ENCODE measurements around the gene MPHOSPH8. TPM values are rescaled to one million over a fixed set of nuclear protein-coding genes. Genes with fewer than 3 reads are reported as not detected.

The MPHOSPH8 gene, protein sequence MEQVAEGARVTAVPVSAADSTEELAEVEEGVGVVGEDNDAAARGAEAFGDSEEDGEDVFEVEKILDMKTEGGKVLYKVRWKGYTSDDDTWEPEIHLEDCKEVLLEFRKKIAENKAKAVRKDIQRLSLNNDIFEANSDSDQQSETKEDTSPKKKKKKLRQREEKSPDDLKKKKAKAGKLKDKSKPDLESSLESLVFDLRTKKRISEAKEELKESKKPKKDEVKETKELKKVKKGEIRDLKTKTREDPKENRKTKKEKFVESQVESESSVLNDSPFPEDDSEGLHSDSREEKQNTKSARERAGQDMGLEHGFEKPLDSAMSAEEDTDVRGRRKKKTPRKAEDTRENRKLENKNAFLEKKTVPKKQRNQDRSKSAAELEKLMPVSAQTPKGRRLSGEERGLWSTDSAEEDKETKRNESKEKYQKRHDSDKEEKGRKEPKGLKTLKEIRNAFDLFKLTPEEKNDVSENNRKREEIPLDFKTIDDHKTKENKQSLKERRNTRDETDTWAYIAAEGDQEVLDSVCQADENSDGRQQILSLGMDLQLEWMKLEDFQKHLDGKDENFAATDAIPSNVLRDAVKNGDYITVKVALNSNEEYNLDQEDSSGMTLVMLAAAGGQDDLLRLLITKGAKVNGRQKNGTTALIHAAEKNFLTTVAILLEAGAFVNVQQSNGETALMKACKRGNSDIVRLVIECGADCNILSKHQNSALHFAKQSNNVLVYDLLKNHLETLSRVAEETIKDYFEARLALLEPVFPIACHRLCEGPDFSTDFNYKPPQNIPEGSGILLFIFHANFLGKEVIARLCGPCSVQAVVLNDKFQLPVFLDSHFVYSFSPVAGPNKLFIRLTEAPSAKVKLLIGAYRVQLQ
- 18.9 and 19.1 TPM in 2 replicates for total RNA-seq

GRCh38 chr13:19633479-19634255, at the start of gene MPHOSPH8:
Gene MPHOSPH8, plus strand, starts transcription at chr13:19633659. Its CDS starts 90 bp downstream, at chr13:19633749.

Other genes starting within 250 kb of the MPHOSPH8 start
- gene TPTE2, start 72.1 kb upstream of the MPHOSPH8 start, total RNA-seq = not detected in 2 replicates
- 53.5 and 54.7 TPM in 2 replicates for gene PSPC1, start 149.3 kb downstream of the MPHOSPH8 start, total RNA-seq
- 26.7 and 27.4 TPM in 2 replicates for gene ZMYM5, start 230.0 kb downstream of the MPHOSPH8 start, total RNA-seq

Data from articular chondrocyte of knee joint (primary cell).